Duodenal mucosa (tissue), 2 donors: Measurements from ENCODE around the gene ST7.

Experiments
- H3K27ac ChIP-seq: one replicate; pipeline ENCODE4 v1.7.0; 2013; ENCODE audit warnings: low read depth, low read length
- H3K27me3 ChIP-seq, 2 donors: one replicate each; pipeline ENCODE4 v1.7.0; 2013; ENCODE audit warnings: low read length in 2 of 2, control low read depth in 1 of 2; ENCODE audit not compliant: insufficient read depth in 2 of 2, control insufficient read depth in 1 of 2
- H3K36me3 ChIP-seq, 2 donors: one replicate each; pipeline ENCODE4 v1.7.0; 2013; ENCODE audit warnings: low read length in 2 of 2, control low read depth in 1 of 2; ENCODE audit not compliant: insufficient read depth in 2 of 2, control insufficient read depth in 1 of 2
- H3K4me1 ChIP-seq, 2 donors: one replicate each; pipeline ENCODE4 v1.7.0; 2013; ENCODE audit warnings: low read length in 2 of 2, control low read depth in 1 of 2; ENCODE audit not compliant: insufficient read depth in 2 of 2, control insufficient read depth in 1 of 2
- H3K4me3 ChIP-seq, 2 donors: one replicate each; pipeline ENCODE4 v1.7.0; 2013; ENCODE audit warnings: low read length in 2 of 2, low read depth in 1 of 2
- H3K9ac ChIP-seq, 2 donors: one replicate each; pipeline ENCODE4 v1.7.0; 2013; ENCODE audit warnings: low read length in 2 of 2, low read depth in 1 of 2
- H3K9me3 ChIP-seq, 2 donors: one replicate each; pipeline ENCODE4 v1.7.0; 2013; ENCODE audit warnings: low read length in 2 of 2, control low read depth in 1 of 2; ENCODE audit not compliant: control insufficient read depth in 1 of 2

The ST7 gene

GRCh38 chr7:116988363-116988989, 35.2 kb downstream of the ST7 start:
- H3K4me1 ChIP-seq, result no peaks in the 10 kb centered on the region
- H3K4me3 ChIP-seq, result no peak overlapping the region
- no peak overlapping the region for H3K27ac ChIP-seq
- H3K9ac ChIP-seq, result no peak overlapping the region
- H3K36me3 ChIP-seq, result no peaks in the 10 kb centered on the region
- H3K27me3 ChIP-seq, result no peaks in the 10 kb centered on the region
- no peaks in the 10 kb centered on the region for H3K9me3 ChIP-seq

DNA sequence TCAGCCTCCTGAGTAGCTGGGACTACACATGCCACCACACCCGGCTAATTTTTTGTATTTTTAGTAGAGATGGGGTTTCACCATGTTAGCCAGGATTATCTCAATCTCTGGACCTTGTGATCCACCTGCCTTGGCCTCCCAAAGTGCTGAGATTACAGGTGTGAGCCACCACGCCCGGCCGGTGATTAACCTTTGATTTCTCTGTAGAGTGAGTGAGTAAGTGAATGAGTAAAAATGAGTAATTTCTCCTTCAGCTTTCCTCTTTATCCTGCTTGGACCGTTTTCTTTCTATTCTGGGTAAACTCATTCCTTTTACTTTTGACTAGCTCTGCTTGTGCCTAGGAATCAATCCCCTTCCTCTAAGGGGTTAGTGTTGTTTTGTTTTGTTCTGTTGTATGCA, 36.8 kb downstream of the ST7 start:
- no peak overlapping the region for H3K9ac ChIP-seq
- no peak overlapping the region for H3K4me3 ChIP-seq
- H3K4me1 ChIP-seq, result no peaks in the 10 kb centered on the region
- no peaks in the 10 kb centered on the region for H3K27me3 ChIP-seq
- no peak overlapping the region for H3K27ac ChIP-seq
- H3K36me3 ChIP-seq, result no peaks in the 10 kb centered on the region
- no peaks in the 10 kb centered on the region for H3K9me3 ChIP-seq

- H3K27ac ChIP-seq, result no peak overlapping the region
- no peaks in the 10 kb centered on the region for H3K9me3 ChIP-seq
- H3K4me1 ChIP-seq, result no peaks in the 10 kb centered on the region
- H3K36me3 ChIP-seq, result no peaks in the 10 kb centered on the region
- H3K27me3 ChIP-seq, result no peaks in the 10 kb centered on the region
- H3K9ac ChIP-seq, result no peak overlapping the region
- H3K4me3 ChIP-seq, result no peak overlapping the region
These were observed 37.9 kb downstream of the ST7 start for GRCh38 chr7:116991233-116991632.

GRCh38 chr7:116994611-116995010, 41.3 kb downstream of the ST7 start:
- Histone ChIP-seq H3K4me3 (no peak overlapping the region), H3K4me1 (no peaks in the 10 kb centered on the region), H3K9me3 (no peaks in the 10 kb centered on the region), H3K27me3 (no peaks in the 10 kb centered on the region), H3K9ac (no peak overlapping the region), H3K27ac (no peak overlapping the region), H3K36me3 (no peaks in the 10 kb centered on the region)

- Histone ChIP-seq H3K27ac (no peak overlapping the region), H3K9ac (no peak overlapping the region), H3K4me1 (no peaks in the 10 kb centered on the region), H3K36me3 (no peaks in the 10 kb centered on the region), H3K9me3 (no peaks in the 10 kb centered on the region), H3K27me3 (no peaks in the 10 kb centered on the region), H3K4me3 (no peak overlapping the region)
These were observed 44.7 kb downstream of the ST7 start for GRCh38 chr7:116997972-116998371.

- no peaks in the 10 kb centered on the region for H3K9me3 ChIP-seq
- H3K36me3 ChIP-seq, result no peaks in the 10 kb centered on the region
- no peaks in the 10 kb centered on the region for H3K27me3 ChIP-seq
- H3K27ac ChIP-seq, result no peak overlapping the region
- H3K4me3 ChIP-seq, result no peak overlapping the region
- H3K9ac ChIP-seq, result no peak overlapping the region
- no peaks in the 10 kb centered on the region for H3K4me1 ChIP-seq
These were observed 45.4 kb downstream of the ST7 start for GRCh38 chr7:116998567-116999175.

GRCh38 chr7:116999311-116999710, 46.0 kb downstream of the ST7 start:
- H3K9ac ChIP-seq, result no peak overlapping the region
- no peaks in the 10 kb centered on the region for H3K9me3 ChIP-seq
- no peaks in the 10 kb centered on the region for H3K27me3 ChIP-seq
- no peak overlapping the region for H3K4me3 ChIP-seq
- no peaks in the 10 kb centered on the region for H3K4me1 ChIP-seq
- no peaks in the 10 kb centered on the region for H3K36me3 ChIP-seq
- H3K27ac ChIP-seq, result no peak overlapping the region

DNA sequence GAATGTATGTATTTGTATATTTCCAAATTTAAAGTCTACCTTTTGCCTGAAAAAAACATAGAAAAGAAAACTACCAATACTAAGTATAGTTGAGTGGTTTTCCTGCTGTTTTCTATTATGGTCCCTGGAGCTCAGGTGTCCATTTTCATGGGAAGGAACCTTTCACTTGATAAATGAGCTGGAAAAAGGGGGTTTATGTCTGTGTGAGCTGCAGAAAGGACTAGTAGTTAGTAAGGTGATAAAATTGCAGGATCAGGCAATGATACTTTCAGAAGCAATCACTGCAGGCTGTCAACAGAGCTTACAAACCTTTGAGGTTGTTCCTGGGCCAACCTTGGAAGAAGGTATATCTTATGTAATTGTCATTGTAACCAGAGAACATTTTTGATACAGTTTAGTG, 48.0 kb downstream of the ST7 start:
- H3K27me3 ChIP-seq, result no peaks in the 10 kb centered on the region
- H3K4me1 ChIP-seq, result no peaks in the 10 kb centered on the region
- no peaks in the 10 kb centered on the region for H3K36me3 ChIP-seq
- H3K27ac ChIP-seq, result no peak overlapping the region
- no peak overlapping the region for H3K9ac ChIP-seq
- no peaks in the 10 kb centered on the region for H3K9me3 ChIP-seq
- H3K4me3 ChIP-seq, result no peak overlapping the region

- Histone ChIP-seq H3K9me3 (no peaks in the 10 kb centered on the region), H3K4me3 (no peak overlapping the region), H3K27ac (no peak overlapping the region), H3K9ac (no peak overlapping the region), H3K36me3 (no peaks in the 10 kb centered on the region), H3K27me3 (no peaks in the 10 kb centered on the region), H3K4me1 (peaks cover 0 to 2% of the 10 kb centered on the region in 2 donors)
These were observed 51.6 kb downstream of the ST7 start for GRCh38 chr7:117004899-117005298.

DNA sequence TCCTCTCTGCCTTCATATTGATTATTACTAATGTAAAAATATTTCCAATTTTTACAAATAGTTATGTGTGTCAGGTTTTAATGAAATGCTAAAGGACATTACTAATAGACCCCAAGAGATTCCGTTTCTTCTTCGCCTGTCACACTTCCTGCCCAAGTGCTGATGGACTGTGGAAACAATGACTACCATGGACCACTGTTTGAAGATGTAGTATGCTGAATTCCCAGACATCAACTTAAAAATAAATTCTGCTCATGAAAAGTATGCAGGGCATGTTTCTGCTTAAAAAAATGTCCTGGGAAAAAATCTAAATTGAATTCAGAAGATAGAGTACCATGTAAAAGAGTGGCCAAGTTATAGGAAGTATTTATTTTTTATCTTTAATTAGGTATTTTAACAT, 52.1 kb downstream of the ST7 start:
- H3K27me3 ChIP-seq, result no peaks in the 10 kb centered on the region
- no peak overlapping the region for H3K9ac ChIP-seq
- H3K4me1 ChIP-seq, result peaks cover 0 to 8% of the 10 kb centered on the region in 2 donors
- no peaks in the 10 kb centered on the region for H3K36me3 ChIP-seq
- H3K4me3 ChIP-seq, result no peak overlapping the region
- H3K9me3 ChIP-seq, result no peaks in the 10 kb centered on the region
- H3K27ac ChIP-seq, result no peak overlapping the region
